ENCODE results near the gene CCDC47. TPM values are rescaled to one million over a fixed set of nuclear protein-coding genes. Genes with fewer than 3 reads are reported as not detected.

The CCDC47 gene
- polyA plus RNA-seq, 1 donor (not counting 4 experiments of a cell fraction or from before 2014, with no cell fraction given), result 86.4 TPM

GRCh38 chr17:63775420-63775819, 2.0 kb upstream of the CCDC47 start:
- no peak for DNase-seq (ENCODE audit: low read depth, low spot score)
- TF ChIP-seq CTCF (optimal IDR thresholded peaks at IDR 0.05 in 1 of 3, IDR thresholded peaks at IDR 0.05 in 1 of 3, conservative IDR thresholded peaks at IDR 0.05 in 1 of 3; ENCODE audit: extremely low read depth in 1 of 3, insufficient read depth in 2 of 3, low read length in 3 of 3) (no peak), EZH2 (IDR thresholded peaks at IDR 0.05; ENCODE audit: low read length) (no peak)
- Histone ChIP-seq H3K36me3 (ENCODE audit: control insufficient read depth in 2 of 2, extremely low read depth in 1 of 2, insufficient read depth in 2 of 2, low read length in 2 of 2) (peaks cover 6 to 16% of the 10 kb centered on the region in 2 experiments), H3K4me3 (ENCODE audit: control insufficient read depth in 2 of 3, extremely low read depth in 1 of 3, insufficient read depth in 2 of 3, low read depth in 1 of 3, low read length in 3 of 3) (peak overlapping the region; percentile 93 to 99 (median 96)), H3K4me1 (ENCODE audit: control insufficient read depth, extremely low read depth, insufficient read depth, low read length) (peaks cover 29% of the 10 kb centered on the region), H4K20me1 (ENCODE audit: control insufficient read depth, extremely low read depth, insufficient read depth, low read length) (peaks cover 7% of the 10 kb centered on the region), H2AFZ (ENCODE audit: control insufficient read depth, low read length) (no peak overlapping the region), H3K4me2 (ENCODE audit: control insufficient read depth, extremely low read depth, insufficient read depth, low read depth, low read length) (peak overlapping the region; percentile 77), H3K9me3 (ENCODE audit: control insufficient read depth, low read depth, low read length) (no peaks in the 10 kb centered on the region), H3K9ac (ENCODE audit: control insufficient read depth, extremely low read depth, insufficient read depth, low read length) (peak overlapping the region; percentile 95), H3K27ac (ENCODE audit: control insufficient read depth, insufficient read depth, low read length) (peak overlapping the region; percentile 99), H3K9me1 (ENCODE audit: control insufficient read depth, extremely low read depth, insufficient read depth, low read length) (no peaks in the 10 kb centered on the region), H3K79me2 (ENCODE audit: control insufficient read depth, insufficient read depth, low read length) (peaks cover 88% of the 10 kb centered on the region), H3K27me3 (ENCODE audit: control insufficient read depth, extremely low read depth, insufficient read depth, low read length) (no peaks in the 10 kb centered on the region)
- no peak for FAIRE-seq
- dilution Hi-C loops (cut with MboI; ENCODE audit: extremely low pct_ligation_motif_present, low sequenced_read_pairs), result no loop called here

- peak overlapping the region; percentile 93 to 99 (median 96) for H3K4me3 ChIP-seq (ENCODE audit: control insufficient read depth in 2 of 3, extremely low read depth in 1 of 3, insufficient read depth in 2 of 3, low read depth in 1 of 3, low read length in 3 of 3)
- peak overlapping the region; percentile 95 for H3K9ac ChIP-seq (ENCODE audit: control insufficient read depth, extremely low read depth, insufficient read depth, low read length)
- no peaks in the 10 kb centered on the region for H3K27me3 ChIP-seq (ENCODE audit: control insufficient read depth, extremely low read depth, insufficient read depth, low read length)
- peak overlapping the region; percentile 77 for H3K4me2 ChIP-seq (ENCODE audit: control insufficient read depth, extremely low read depth, insufficient read depth, low read depth, low read length)
- DNase-seq (ENCODE audit: low read depth, low spot score) (no peak), FAIRE-seq (no peak)
- no peaks in the 10 kb centered on the region for H3K9me3 ChIP-seq (ENCODE audit: control insufficient read depth, low read depth, low read length)
- peaks cover 89% of the 10 kb centered on the region for H3K79me2 ChIP-seq (ENCODE audit: control insufficient read depth, insufficient read depth, low read length)
- peaks cover 7% of the 10 kb centered on the region for H4K20me1 ChIP-seq (ENCODE audit: control insufficient read depth, extremely low read depth, insufficient read depth, low read length)
- dilution Hi-C loops (cut with MboI; ENCODE audit: extremely low pct_ligation_motif_present, low sequenced_read_pairs), result no loop called here
- TF ChIP-seq EZH2 (IDR thresholded peaks at IDR 0.05; ENCODE audit: low read length), result no peak
- no peak for TF ChIP-seq CTCF (optimal IDR thresholded peaks at IDR 0.05 in 1 of 3, IDR thresholded peaks at IDR 0.05 in 1 of 3, conservative IDR thresholded peaks at IDR 0.05 in 1 of 3; ENCODE audit: extremely low read depth in 1 of 3, insufficient read depth in 2 of 3, low read length in 3 of 3)
- H2AFZ ChIP-seq (ENCODE audit: control insufficient read depth, low read length), result no peak overlapping the region
- peak overlapping the region; percentile 99 for H3K27ac ChIP-seq (ENCODE audit: control insufficient read depth, insufficient read depth, low read length)
- no peaks in the 10 kb centered on the region for H3K9me1 ChIP-seq (ENCODE audit: control insufficient read depth, extremely low read depth, insufficient read depth, low read length)
- H3K36me3 ChIP-seq (ENCODE audit: control insufficient read depth in 2 of 2, extremely low read depth in 1 of 2, insufficient read depth in 2 of 2, low read length in 2 of 2), result peaks cover 6 to 20% of the 10 kb centered on the region in 2 experiments
- H3K4me1 ChIP-seq (ENCODE audit: control insufficient read depth, extremely low read depth, insufficient read depth, low read length), result peaks cover 29% of the 10 kb centered on the region
These were observed 1.5 kb upstream of the CCDC47 start for GRCh38 chr17:63774969-63775265.
